HG02798 (cell line): ENCODE measurements around the gene TOX3.

Experiments
- ATAC-seq: cut with Tn5 transposase; IDR thresholded peaks from one replicate; pipeline ENCODE4 v1.9.1; 2021; ENCODE audit warnings: mild to moderate bottlenecking; ENCODE audit not compliant: unreplicated experiment, poor library complexity

The TOX3 gene

DNA sequence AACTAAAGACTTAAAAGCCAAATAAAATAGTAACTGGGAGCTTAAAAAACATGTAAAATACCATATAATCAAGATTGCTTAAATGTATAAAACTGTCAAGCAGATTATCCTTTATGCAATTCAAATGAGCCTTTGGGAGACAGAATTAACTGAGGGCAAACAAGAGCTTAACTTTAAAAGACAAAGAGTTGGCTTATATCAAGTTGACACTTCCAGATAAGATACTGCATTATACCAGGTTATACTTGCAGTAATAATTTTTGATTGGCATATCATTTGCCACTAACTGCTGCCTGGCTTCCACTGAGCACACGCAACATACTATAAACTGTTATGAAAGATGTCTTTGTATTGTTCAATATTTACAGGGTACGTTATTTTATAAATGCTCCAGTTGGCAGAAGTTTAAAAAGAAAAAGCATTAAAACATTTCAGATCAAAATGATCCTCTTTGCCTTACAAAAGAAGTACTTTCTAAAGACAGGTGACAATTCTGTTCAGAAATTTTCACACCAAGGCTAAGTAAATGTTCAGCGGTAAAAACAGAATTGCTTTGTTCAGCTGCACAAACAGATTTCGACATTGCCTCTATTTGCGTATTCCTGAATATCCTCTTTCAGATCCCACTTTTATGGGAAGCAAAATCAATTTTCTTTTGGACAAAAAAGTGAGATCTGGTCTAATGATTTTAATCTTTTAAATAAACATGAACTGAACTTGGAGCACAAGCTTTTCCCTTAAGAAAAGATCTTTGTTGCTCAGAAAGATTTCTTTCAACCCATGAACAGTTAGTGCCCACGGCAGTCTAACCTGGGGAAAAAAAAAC, 50.7 kb downstream of the TOX3 start:
- no peak for ATAC-seq

DNA sequence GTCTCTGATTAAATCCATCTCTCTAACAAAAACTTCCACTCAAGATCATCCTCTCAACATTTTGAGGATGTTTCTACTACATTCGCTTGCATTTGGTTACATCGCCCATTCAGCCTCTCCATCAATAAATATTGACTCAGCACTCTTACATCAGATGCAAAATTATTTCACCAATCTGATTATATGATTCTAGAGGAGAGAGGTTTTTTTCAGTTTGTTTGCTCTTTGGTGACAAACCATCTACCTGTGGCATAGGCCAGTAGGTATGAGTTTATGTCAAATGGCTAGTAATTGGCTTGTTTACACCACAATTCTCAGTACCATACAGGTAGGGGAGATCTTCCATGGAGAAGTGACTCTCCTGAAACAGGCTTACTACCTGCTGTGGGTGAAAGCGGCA, 52.3 kb downstream of the TOX3 start:
- no peak for ATAC-seq

DNA sequence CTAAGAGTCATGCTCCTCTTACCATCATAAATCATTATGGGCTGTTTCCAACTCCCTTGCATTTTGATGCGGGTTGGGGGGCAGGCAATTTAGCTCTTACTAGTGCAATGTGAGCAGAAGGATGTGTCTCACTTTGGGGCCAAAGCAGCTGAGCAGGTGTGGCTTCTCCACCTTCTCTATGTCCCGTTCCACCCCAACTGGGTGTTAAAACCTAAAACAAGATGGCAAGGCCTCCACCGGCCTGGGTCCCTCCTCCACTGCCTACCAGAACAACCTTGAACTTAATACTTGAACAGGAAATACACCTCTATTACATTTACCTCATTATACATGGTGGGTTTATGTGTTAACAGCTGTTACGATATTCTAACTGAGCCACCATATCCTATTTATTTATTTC, 52.8 kb downstream of the TOX3 start:
- ATAC-seq, result no peak

DNA sequence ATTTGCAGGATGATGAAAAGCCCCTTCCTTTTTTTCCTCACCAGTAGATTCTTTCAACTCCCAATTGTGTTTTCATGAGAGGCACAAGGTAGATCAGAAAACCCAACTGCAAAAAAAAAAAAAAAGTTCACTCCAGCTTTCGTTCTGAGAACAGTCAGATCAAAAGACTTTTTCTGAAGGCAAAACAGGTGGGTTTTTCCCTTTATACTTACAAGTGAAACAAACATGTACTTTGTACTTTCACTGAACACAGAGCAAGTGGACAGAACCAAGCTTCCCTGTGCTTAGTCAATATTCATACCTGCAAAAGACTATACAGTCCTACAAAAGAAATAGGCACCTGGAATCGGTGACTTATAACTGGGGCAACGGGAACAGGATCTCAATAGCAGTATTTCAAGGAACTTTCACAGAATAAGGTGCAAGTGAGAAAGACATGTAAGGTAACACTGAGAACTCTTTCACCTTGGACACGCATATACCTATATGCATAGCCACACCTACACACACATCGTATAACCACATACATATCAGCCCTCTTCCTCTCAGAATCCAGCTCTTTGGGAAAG, 54.1 kb downstream of the TOX3 start:
- ATAC-seq, result peak; percentile 84

DNA sequence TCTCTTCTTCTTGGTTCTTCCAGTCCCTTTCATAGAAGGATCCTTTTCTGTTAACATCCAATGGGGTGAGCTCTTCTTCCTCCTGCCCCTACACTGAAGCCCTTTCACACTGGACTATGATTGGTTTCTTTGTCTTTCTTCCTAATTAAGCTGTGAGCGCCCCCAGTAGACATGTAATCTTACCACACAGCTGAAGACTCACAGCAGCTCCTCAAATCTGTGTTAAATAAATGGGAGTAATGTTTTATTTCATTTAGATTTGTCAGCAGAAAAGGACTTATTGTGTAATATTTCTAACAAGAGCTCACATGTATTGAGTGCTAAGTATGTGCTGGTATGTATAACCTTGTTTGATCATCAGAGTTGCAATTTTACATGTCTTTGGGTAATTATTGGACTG, 55.7 kb downstream of the TOX3 start:
- no peak for ATAC-seq

DNA sequence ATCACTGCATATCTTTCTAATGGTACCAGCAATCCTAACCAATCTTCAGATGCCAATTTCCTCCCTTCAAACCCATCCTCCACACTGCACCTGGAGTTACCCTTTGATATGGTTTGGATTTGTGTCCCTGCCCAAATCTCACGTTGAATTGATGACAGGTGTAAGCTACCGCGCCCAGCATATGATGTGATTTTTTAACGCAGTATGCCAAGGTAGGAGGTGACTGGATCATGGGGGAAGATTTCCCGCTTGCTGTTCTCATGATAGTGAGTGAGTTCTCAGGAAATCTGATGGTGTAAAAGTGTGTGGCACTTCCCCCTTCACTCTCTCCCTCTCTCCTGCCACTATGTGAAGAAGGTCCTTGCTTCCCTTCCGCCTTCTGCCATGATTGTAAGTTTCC, 57.0 kb downstream of the TOX3 start:
- ATAC-seq, result no peak

DNA sequence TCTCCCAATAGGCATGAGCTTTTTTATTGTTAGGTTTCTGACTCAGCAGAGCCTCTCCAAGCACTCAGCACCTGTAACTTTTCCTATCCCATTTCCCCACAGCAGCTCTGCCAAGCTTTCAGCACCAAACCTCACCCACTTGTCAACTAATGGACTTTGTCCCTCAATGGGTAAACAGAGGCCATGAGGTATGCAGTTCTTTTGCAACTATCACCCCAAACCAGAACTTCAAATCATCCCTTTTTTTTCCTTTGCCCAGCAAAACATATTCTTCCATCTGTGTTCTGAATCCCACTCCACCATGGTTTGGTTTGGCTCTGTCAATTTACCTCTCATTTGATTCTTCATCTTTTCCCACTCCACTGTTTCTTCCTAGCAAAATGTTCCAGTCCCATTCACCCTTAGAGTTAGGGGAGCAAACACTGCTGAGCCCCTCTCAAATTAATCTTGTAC, 58.1 kb downstream of the TOX3 start:
- ATAC-seq, result no peak

DNA sequence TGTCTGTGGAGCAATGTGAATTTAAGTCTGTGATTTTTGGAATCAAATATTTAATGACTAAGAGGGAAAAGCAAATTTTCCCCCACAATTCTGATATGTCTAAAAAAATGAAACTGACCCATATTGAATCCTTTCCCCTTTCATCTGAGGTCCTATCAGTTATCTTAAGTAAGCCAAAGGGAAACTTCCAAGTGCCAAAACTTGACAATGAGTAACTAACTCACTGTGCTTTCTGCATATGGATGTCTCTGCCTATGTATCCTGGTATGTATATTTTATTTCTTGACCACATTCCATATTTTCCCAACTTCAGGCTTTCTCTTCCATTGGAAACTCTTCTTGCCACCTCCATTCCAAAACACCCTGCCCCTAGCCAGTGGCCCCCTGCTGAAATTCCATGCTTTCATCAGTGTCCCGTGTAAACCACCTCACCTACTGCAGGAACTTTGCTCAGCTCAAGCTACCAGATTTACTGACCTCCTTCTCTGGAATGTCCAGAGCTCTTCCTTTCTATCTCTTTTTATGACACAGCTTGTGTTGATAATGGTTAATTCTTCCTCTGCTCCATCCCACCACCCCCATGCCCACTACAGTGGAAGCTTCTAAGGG, 59.0 kb downstream of the TOX3 start:
- ATAC-seq, result no peak

DNA sequence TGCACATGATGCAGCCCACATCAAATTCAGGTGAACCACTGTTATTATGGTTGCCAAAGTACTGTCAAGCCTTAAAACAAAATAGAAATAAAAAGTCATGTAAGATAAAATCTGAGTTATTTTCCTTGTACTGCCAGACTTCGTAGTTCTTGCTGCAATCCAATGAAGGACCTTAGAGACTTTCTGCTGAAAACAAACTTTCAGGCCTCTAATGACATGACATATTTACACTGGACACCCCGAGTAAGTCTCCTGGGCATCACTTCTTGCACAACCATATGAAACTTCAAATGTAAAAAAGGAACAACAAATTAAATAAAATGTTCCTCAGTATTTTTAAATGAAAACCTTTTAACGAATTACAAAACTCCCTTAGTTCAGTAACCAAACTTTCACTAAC, 66.7 kb downstream of the TOX3 start:
- ATAC-seq, result no peak

DNA sequence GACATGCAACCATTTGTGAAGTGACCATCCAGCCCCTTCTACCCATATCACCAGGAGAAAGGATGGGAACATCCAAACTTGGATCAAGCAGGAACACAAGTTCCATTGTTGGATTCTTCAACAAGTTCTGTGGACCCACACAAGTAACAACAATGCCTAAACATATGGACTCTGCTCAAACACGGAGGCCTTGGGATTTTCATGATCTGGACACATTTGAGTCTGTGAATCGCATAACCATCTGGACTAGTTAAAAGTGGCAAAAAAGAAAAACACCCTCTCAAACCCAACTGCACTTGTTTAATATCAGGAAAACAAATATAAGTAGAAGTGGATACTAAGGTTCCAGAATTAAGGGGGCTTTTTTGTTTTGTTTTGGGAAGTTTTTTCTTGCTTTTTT, 70.8 kb downstream of the TOX3 start:
- ATAC-seq, result no peak

DNA sequence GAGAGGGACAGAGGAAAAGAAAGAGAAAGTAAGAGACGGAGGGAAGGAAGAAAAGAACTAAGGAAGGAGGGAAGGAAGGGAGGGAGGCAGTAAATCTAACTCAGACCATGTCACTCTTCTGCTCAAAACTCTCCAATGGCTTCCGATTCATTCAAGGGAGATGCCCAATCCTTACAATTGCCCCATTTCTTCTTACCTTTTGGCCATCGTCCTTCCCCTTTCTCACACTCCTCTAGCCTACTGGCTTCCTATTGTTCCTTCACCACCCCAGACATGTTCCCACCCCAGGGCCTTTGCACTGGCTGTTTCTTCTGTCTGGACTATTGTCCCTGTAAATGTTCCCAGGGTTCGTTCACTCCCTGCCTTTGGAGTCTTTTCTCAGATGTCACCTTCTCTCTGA, 72.3 kb downstream of the TOX3 start:
- no peak for ATAC-seq

DNA sequence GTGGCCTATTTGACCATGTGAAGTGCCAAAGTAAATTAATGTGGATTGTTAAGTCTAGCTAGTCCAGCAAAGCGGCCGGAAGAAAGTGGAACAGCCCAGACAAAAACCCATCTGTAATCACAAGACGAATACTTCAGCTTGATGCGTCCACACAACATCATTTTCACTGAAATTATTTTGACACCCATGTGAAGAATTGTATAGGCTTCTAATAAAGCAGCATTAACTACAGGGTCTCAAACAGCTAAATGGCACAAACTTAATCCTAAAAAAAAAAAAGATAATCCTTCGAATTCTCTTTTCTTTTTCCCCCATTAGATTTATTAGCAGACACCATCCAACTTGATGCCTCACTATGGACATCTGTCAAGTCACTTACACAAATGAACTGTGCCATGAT, 73.8 kb downstream of the TOX3 start:
- ATAC-seq, result no peak

DNA sequence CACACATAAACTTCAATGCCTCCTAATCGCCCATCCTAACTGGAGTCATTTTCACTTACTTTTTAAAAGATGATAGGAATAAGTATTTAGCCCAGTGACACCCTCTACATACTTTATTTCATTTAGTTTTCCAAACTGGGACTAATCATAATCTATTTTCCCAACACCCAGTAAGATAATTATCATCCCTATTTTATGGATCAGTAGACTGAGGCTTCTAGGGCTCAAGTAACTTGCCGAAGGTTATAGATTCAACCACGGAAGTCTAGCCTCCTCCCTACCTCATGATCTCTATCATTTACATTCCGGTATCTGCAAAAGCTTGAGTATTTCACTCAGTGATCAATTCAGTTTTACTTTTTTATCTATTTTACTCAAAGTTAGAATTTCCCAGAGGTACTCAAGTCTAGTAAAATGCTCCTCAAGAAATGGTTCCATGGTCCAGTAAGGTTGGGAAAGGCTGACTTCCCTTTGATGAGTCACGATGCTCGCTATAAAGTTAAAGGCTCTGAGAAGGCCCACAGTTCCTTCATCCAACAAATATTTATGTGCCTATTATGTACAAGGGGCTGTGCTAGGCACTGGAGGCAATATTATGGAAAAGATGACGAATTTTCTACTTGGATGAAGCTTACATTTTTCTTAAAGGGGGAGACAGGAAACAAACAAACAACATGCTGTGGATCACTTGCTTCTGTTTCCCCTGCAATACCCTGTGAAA, 75.1 kb downstream of the TOX3 start:
- no peak for ATAC-seq

DNA sequence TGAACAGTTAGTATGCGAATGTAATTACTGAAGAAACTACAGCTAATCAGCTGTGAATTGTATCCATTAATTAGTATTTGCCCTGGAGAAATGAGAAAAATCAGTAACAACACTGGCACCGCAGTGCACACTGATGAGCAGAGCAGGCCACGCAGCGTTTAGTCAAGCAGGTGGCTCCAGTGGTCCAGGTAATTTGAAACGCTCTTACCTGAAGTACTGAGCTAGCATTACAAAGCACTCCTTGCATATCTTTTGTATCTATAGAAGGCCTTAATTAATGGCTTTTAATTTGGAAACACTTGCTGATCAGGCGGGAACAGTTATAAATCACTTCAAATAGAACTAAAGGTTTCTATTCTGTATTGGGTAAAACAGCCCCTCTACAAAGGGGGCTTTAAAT, 76.4 kb downstream of the TOX3 start:
- ATAC-seq, result no peak

DNA sequence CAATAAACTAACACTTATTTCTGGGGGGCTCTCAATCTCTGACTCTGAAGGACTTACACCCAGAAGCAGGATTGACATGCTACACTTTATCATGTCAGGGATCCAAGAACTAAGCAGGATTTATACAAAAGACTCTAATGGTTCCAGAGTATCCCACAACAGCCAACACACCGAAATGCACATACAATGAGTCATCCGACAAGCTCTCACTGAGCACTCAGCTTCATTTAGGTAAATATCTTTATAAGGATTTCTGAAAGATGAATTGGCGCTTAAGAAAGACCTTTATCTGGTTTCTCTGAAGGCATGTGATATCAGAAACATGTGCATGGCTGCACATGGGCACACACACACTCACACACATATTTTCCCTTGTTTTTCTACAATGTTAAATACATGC, 77.2 kb downstream of the TOX3 start:
- ATAC-seq, result no peak

DNA sequence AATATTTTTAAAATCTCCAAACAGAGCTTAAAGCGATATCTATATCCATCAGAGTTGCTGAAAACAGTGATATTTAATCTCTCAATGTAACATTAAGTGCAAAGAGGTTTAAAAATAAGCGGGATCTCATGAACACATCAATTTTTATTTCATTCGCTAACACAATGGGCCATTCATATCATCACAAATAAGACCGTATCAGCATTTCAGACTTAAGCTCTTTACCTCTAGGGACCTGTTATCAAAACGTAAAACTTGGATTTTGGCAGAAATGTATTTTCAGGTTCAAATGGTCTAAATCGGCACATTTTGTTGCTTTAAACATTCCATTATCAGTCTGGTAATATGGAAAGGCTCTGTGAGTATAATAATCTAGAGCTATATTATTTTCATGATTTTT, 77.9 kb downstream of the TOX3 start:
- ATAC-seq, result no peak

DNA sequence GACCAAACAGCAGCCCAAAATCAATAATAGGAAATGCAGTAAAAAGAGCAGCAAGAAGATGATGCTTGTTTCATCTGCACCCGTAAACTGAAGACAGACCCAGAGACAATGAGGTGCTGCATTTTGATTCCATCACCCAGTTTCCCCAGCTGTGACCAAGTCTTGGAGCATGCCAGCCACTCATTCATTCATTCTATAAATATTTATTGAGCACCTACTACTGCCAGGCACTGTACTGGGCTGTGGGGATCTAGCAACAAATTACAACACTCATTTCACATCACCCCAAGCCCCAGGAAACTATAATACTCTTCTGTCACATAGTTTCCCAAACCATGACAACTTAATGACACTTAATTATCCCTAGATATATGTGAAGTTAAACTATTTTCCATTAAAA, 79.2 kb downstream of the TOX3 start:
- no peak for ATAC-seq

DNA sequence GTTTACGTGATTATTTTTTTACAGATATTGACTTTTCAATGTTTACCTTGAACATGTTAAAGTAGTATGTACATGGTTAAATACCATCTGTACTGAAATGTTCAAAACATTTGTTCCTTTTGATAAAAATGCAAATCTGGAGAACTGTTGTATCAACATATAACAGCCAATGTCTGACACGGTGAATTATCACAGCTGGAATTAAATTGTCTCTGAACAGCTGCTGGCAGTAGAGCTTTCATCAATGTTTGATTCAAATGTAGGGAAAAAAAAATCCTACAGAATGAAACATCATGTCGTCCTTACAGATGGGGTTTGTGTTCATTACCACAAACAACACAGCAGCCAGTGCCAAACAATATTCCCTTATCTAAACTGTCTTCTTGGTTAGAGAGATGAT, 79.9 kb downstream of the TOX3 start:
- no peak for ATAC-seq

DNA sequence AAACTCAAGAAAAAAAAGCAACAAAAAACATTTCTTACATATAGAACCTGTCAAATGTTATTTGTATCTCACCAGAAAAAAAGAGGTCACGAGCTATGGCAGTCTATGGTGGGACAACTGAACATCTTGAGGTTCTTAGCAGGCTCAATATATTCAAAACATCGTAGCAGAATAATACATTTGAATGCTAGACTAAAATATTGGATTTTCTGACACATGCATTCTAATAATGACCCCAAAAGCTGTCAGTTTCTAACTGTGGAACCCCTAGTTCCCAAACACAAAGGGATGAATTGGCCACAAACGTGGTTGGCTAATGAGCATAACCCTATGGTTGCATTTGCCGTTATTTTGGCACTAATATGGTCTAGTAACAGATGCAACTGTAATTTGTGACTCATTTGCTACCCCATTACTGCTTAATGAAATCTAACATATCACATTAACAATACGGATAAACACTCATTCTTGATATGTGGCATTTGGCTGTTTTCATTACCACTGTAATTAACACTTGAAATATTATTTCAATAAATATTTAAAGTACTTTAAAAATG, 81.2 kb downstream of the TOX3 start:
- no peak for ATAC-seq

DNA sequence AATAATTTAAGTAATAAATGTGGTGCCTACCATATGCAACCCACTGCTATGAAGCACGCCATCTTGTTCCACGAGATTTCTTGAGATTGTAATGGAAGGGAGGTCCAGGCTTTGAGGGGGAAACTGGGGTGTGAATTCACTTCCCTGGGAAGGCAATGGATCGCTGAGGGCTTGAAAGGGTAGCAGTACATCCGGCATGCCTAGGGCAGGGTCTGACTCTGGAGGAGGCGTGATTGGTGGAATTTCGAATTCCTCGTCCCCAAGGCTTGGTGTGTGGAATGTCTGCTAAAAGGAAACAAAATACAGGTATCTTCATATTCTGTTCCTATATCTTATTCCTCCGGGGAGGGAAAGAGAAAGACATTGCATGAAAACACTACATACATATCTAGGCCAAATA, 83.0 kb downstream of the TOX3 start:
- no peak for ATAC-seq

DNA sequence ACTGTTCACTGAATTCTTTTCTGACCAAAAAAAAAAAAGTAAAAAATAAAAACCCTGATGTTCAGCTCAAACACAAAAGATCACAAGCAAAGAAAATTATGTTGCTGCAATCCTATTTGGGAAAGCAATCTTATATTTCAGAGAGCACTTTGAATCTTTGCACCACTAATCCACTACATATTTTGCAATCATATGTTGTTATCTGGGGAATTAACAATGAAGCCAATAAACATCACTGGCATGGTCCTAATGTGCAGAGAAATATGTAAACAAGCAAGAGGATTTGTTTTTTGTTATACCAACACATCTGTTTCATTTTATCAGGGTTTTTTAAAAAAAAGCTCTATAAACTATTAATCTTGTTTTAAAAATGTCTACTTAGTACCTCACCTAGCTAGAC, 84.1 kb downstream of the TOX3 start:
- no peak for ATAC-seq
